Fibroblast of villous mesenchyme (primary cell): Measurements from ENCODE around the gene KCNV2. TPM values are rescaled to one million over a fixed set of nuclear protein-coding genes. Genes with fewer than 3 reads are reported as not detected.

Source experiments
- DNase-seq: peaks from one replicate; pipeline ENCODE4 v3.0.0-alpha.2; 2010; ENCODE audit warnings: low read depth
- H3K4me3 ChIP-seq: 2 replicates; pipeline ENCODE4 v1.5.1; 2011; ENCODE audit warnings: low read depth, mild to moderate bottlenecking, low read length
- CTCF ChIP-seq: IDR thresholded peaks from 2 replicates; pipeline ENCODE4 v1.5.1; 2012; ENCODE audit warnings: low read depth, mild to moderate bottlenecking, low read length; ENCODE audit not compliant: insufficient read depth
- total RNA-seq: library from RNA; depleted of rRNA; stranded (reverse); fragments of >200 nt; gene quantifications from 2 replicates; pipeline ENCODE4 v1.2.3, GENCODE V29; 2012

Gene KCNV2
- total RNA-seq, 1 donor, result not detected

- no peak for TF ChIP-seq CTCF
- no peak overlapping the region for H3K4me3 ChIP-seq
- DNase-seq, result no peak
These were observed 38.3 kb upstream of the KCNV2 start for GRCh38 chr9:2679011-2679410.

- H3K4me3 ChIP-seq, result no peak overlapping the region
- DNase-seq, result no peak
- TF ChIP-seq CTCF, result no peak
These were observed 35.3 kb upstream of the KCNV2 start for GRCh38 chr9:2681981-2682380.

GRCh38 chr9:2686911-2687310, 30.4 kb upstream of the KCNV2 start:
- H3K4me3 ChIP-seq, result no peak overlapping the region
- peak; percentile 32 for DNase-seq
- TF ChIP-seq CTCF, result no peak

GRCh38 chr9:2688636-2689035, 28.7 kb upstream of the KCNV2 start:
- DNase-seq, result no peak
- H3K4me3 ChIP-seq, result no peak overlapping the region
- no peak for TF ChIP-seq CTCF

- no peak for TF ChIP-seq CTCF
- H3K4me3 ChIP-seq, result no peak overlapping the region
- no peak for DNase-seq
These were observed 26.1 kb upstream of the KCNV2 start for GRCh38 chr9:2691212-2691611.

GRCh38 chr9:2691626-2692025, 25.7 kb upstream of the KCNV2 start:
- H3K4me3 ChIP-seq, result no peak overlapping the region
- no peak for TF ChIP-seq CTCF
- DNase-seq, result no peak

GRCh38 chr9:2693056-2693455, 24.3 kb upstream of the KCNV2 start:
- no peak for TF ChIP-seq CTCF
- H3K4me3 ChIP-seq, result no peak overlapping the region
- no peak for DNase-seq
